IPS-18a (cell line): Measurements from ENCODE around the gene RIC3.

ENCODE experiments used
- H3K27ac ChIP-seq: one replicate; pipeline ENCODE4 v1.5.1; 2013; ENCODE audit warnings: low read length
- H3K27me3 ChIP-seq: one replicate; pipeline ENCODE4 v1.6.1; 2013; ENCODE audit warnings: mild to moderate bottlenecking, low read length; ENCODE audit not compliant: control insufficient read depth, insufficient read depth
- H3K36me3 ChIP-seq: one replicate; pipeline ENCODE4 v1.6.1; 2013; ENCODE audit warnings: low read depth, low read length; ENCODE audit not compliant: control insufficient read depth
- H3K4me1 ChIP-seq: one replicate; pipeline ENCODE4 v1.6.1; 2013; ENCODE audit warnings: low read depth, low read length; ENCODE audit not compliant: control insufficient read depth
- H3K4me3 ChIP-seq: one replicate; pipeline ENCODE4 v1.5.1; 2013; ENCODE audit warnings: low read length
- H3K9ac ChIP-seq: one replicate; pipeline ENCODE4 v1.6.1; 2013; ENCODE audit warnings: mild to moderate bottlenecking, low read length, moderate library complexity
- H3K9me3 ChIP-seq: one replicate; pipeline ENCODE4 v1.6.1; 2013; ENCODE audit warnings: low read depth, low read length; ENCODE audit not compliant: control insufficient read depth

Gene RIC3

DNA sequence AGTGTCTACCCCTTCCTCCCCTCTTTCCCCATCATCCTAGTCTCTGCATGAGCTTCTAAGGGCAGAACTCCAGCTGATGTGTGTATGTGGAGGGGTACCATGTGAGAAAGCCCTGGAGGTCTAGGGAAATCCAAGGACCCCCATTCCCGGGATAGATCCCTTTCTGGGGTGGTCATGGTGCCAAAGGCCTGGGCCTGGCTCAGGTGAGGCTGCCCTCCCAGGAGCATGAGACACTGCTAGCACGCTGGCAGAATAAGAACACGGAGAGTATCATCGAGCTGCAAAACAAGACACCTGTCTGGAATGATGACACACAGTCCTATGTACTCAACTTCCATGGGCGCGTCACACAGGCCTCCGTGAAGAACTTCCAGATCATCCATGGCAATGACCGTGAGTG, 68.2 kb downstream of the RIC3 start:
- no peaks in the 10 kb centered on the region for H3K4me1 ChIP-seq
- H3K9me3 ChIP-seq: no peaks in the 10 kb centered on the region
- H3K36me3 ChIP-seq: peaks cover 44% of the 10 kb centered on the region

DNA sequence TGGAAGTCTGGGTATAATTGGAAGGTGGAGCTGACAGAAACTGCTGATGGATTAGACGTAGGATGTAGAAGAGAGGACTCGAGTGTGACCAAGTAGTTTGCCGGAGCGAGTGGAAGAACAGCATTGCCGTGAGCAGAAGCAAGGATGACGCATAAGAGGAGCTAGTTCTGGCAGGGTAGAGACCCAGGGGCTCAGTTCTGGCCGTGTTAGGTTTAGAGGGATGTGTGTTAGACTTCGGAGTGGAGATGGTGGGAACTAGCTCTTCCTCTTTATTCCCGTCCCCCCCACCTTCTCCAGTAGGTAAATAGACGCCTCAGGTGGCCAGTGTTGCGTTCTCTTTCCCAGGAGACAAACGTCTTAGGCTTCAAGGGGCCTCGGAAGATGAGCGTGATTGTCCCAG, 68.7 kb downstream of the RIC3 start:
- no peak overlapping the region for H3K27ac ChIP-seq
- no peak overlapping the region for H3K4me3 ChIP-seq
- H3K9ac ChIP-seq: no peak overlapping the region
- no peaks in the 10 kb centered on the region for H3K4me1 ChIP-seq
- no peaks in the 10 kb centered on the region for H3K9me3 ChIP-seq
- H3K27me3 ChIP-seq: no peaks in the 10 kb centered on the region
- H3K36me3 ChIP-seq: peaks cover 44% of the 10 kb centered on the region

More for the DNA sequence above, 68.2 kb downstream of the RIC3 start:
- Histone ChIP-seq H3K27ac (no peak overlapping the region), H3K9ac (no peak overlapping the region), H3K27me3 (no peaks in the 10 kb centered on the region), H3K4me3 (no peak overlapping the region)

DNA sequence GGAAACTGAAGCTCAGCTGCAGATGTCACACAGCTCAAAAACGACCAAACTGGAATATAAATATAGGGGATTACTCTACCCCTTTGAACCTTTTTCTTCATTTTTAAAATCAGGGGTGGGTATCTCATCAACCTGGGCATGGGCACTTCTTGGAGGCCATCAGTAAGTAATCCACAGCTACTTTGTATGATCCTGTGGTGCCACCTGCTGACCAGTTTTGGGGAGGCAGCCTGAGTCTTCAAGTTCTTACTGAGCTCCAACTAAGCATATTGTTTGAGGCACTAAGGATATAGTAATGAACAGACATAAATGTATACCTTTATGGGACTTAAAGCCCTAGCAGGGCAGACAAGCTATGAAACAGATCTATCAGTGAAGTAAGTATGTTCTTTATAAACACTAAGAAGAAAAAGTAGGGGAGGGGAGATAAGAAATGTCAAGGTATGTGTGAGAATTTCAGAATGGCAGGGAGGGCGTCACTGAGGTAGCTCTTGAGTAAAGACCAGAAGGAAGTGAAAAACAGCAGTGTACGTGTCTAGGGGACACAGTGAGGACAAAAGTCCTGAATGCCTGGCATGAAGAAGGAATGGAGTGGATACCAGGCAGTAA, 69.4 kb downstream of the RIC3 start:
- H3K36me3 ChIP-seq: peaks cover 44% of the 10 kb centered on the region

DNA sequence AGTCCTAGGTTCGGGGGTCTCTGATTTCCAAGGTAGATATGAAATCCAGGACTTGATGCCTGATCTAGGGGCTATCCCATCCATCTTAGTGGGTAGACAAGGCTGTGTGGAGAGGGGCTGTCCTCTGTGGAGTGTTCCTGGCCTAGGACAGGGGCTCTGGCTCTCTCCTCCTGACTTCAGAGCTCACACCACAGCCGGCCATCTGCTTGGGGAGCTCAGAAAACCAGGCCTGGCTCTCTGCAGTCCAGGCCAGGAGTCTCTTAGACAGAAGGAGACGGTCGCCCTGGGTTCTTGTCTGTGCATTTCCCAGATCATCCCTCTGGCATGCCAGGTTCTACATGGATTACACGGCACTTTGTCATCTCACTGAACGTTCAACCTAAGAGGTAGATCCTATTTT, 69.9 kb downstream of the RIC3 start:
- Histone ChIP-seq H3K27ac (no peak overlapping the region), H3K9ac (no peak overlapping the region), H3K4me3 (no peak overlapping the region), H3K9me3 (no peaks in the 10 kb centered on the region), H3K36me3 (peaks cover 42% of the 10 kb centered on the region), H3K27me3 (no peaks in the 10 kb centered on the region), H3K4me1 (no peaks in the 10 kb centered on the region)

More for the DNA sequence above, 69.4 kb downstream of the RIC3 start:
- Histone ChIP-seq H3K9me3 (no peaks in the 10 kb centered on the region), H3K27ac (no peak overlapping the region), H3K9ac (no peak overlapping the region), H3K4me1 (no peaks in the 10 kb centered on the region), H3K4me3 (no peak overlapping the region), H3K27me3 (no peaks in the 10 kb centered on the region)

DNA sequence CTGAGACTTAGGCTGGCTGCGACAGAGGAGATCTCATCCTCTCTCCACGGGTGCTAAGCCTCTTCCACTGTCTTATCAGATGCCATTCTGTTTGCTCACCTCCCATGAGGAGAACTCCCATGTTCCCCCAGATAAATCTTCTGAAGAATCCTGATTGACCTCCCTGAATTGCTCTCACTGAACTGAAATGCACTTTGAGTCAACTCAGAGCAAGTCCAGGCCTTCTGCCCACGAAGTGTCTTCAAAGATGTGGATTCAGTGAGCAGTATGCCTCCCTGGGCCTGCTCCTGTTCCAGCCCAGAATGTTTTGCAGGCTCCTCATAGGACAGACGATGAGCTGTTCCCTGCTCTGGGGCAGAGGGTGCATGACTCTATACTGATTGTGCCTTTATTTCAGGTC, 70.5 kb downstream of the RIC3 start:
- no peaks in the 10 kb centered on the region for H3K27me3 ChIP-seq
- no peak overlapping the region for H3K4me3 ChIP-seq
- H3K9me3 ChIP-seq: no peaks in the 10 kb centered on the region
- H3K4me1 ChIP-seq: no peaks in the 10 kb centered on the region
- H3K27ac ChIP-seq: no peak overlapping the region
- peaks cover 36% of the 10 kb centered on the region for H3K36me3 ChIP-seq
- H3K9ac ChIP-seq: no peak overlapping the region

DNA sequence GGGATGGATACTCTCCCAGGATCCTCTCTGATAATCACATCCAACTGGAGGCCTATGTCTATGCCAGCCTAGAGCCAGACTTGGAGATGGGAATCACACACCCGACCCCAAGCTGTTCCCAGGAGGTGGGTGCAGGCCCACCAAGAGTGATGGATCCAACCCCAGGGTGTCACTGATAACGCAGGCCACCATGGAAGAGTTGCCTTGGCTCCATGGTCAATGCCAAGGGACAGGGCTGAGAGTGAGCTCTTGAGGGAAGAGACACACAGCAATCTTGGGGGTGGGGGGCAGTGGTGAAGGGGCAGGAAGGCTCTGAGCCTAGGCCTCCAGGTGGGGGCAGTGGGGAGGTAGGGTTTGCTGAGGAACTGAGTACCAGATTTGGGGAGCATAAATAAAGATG, 70.9 kb downstream of the RIC3 start:
- Histone ChIP-seq H3K9me3 (no peaks in the 10 kb centered on the region), H3K36me3 (peaks cover 36% of the 10 kb centered on the region), H3K4me3 (no peak overlapping the region), H3K27me3 (no peaks in the 10 kb centered on the region), H3K27ac (no peak overlapping the region), H3K4me1 (no peaks in the 10 kb centered on the region), H3K9ac (no peak overlapping the region)

DNA sequence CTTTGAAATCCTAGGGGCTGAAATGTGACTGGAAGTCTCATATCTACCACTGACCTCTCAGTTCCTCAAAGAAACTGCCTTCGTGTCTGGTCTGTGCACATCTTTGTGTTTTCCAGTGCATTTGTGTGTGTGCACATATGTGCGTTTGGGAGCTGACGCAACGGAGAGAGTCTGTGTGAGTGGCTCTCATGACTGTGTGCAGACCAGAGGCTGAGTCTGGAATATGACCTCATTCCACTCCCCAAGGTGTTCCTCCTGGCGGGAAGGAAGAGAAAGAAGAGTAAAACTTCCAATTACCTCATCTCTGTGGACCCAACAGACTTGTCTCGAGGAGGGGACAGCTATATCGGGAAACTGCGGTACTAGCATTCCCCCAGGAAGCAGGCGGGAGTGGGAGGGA, 71.4 kb downstream of the RIC3 start:
- Histone ChIP-seq H3K27ac (no peak overlapping the region), H3K9me3 (no peaks in the 10 kb centered on the region), H3K36me3 (peaks cover 36% of the 10 kb centered on the region), H3K9ac (no peak overlapping the region), H3K4me1 (no peaks in the 10 kb centered on the region), H3K4me3 (no peak overlapping the region), H3K27me3 (no peaks in the 10 kb centered on the region)

DNA sequence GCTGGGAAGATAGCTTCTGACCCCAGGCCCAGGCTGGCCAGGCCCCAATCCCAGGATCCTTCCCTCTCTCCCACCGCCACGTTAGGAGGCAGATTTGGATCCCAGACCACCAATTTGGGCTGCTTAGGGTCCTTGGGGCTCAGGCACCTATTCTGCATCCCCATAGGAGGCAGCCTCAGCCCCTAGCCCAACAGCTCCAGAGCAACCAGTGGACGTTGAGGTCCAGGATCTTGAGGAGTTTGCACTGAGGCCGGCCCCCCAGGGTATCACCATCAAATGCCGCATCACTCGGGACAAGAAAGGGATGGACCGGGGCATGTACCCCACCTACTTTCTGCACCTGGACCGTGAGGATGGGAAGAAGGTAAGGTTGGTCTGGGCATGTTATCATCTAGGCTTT, 71.8 kb downstream of the RIC3 start:
- no peak overlapping the region for H3K4me3 ChIP-seq
- H3K27me3 ChIP-seq: no peaks in the 10 kb centered on the region
- peaks cover 36% of the 10 kb centered on the region for H3K36me3 ChIP-seq
- H3K9ac ChIP-seq: no peak overlapping the region
- H3K27ac ChIP-seq: no peak overlapping the region
- H3K4me1 ChIP-seq: no peaks in the 10 kb centered on the region
- no peaks in the 10 kb centered on the region for H3K9me3 ChIP-seq

DNA sequence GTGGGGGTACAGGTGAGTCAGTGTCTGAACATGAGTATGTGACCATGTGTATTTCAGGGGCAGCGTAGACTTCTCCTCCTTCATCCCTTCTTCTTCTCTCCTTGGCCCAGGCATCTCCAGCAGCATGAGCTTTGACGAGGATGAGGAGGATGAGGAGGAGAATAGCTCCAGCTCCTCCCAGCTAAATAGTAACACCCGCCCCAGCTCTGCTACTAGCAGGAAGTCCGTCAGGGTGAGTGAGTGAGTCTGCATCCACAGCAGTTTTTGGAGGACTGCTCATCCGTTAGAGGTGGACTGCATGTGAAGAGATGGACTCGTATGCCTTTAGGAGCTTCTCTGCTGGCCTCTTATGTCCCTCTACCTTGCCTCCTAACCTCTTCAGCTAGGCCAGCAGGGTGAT, 72.2 kb downstream of the RIC3 start:
- Histone ChIP-seq H3K9me3 (no peaks in the 10 kb centered on the region), H3K36me3 (peaks cover 34% of the 10 kb centered on the region), H3K27ac (no peak overlapping the region), H3K9ac (no peak overlapping the region), H3K27me3 (no peaks in the 10 kb centered on the region), H3K4me3 (no peak overlapping the region), H3K4me1 (no peaks in the 10 kb centered on the region)

DNA sequence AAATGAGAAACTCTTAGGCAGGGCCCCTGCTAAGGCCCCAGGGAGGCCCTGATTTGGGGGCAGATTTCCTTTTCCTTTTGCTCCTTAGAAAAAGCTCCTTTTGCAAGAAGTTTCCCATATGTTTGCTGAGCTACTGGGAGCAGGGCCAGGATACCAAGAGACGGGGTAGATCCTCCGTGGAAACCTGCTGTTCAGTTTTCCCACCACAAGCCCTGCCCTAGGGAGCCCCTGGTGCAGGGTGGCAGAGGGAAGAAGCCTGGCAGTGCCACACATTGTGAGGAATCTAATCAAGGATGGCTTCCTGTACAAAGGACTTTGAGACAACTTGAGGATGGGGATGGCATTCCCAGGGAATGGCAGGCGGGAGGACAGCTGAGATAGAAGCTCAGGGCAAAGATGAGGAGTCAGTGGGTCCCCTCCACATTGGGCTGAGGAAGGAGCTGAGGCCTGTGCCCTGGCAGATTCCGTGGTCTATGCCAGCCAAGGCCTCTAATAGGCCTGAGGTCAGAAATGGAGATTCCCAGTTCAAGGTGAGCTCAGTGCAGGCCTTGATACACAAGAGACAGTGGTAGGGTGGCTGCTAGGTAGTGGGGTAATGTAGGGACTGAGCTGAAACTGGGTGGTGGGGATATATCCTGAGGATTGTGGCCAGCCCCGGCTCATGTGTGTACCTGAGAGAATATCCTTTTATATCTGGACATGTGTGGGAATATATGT, 72.9 kb downstream of the RIC3 start:
- H3K9me3 ChIP-seq: no peaks in the 10 kb centered on the region
- H3K4me1 ChIP-seq: no peaks in the 10 kb centered on the region
- H3K36me3 ChIP-seq: peaks cover 28% of the 10 kb centered on the region

DNA sequence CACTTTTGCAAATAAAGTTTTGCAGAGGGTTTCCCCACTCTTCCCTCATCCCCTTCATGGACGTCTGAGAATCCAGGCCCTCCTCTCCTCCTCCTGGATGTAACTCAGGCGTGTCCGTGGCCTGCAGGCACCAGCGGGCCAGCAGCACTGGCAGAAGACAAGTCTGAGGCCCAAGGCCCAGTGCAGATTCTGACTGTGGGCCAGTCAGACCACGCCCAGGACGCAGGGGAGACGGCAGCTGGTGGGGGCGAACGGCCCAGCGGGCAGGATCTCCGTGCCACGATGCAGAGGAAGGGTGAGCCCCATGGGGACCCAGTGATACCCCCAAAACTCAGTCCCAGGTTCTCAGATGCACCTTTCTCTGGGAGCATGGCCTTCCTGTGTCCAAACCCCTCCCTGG, 73.5 kb downstream of the RIC3 start:
- H3K9ac ChIP-seq: no peak overlapping the region
- H3K36me3 ChIP-seq: peaks cover 22% of the 10 kb centered on the region
- no peak overlapping the region for H3K4me3 ChIP-seq
- no peaks in the 10 kb centered on the region for H3K4me1 ChIP-seq
- no peaks in the 10 kb centered on the region for H3K27me3 ChIP-seq
- no peak overlapping the region for H3K27ac ChIP-seq
- no peaks in the 10 kb centered on the region for H3K9me3 ChIP-seq

More for the DNA sequence above, 72.9 kb downstream of the RIC3 start:
- no peaks in the 10 kb centered on the region for H3K27me3 ChIP-seq
- H3K27ac ChIP-seq: no peak overlapping the region
- H3K4me3 ChIP-seq: no peak overlapping the region
- H3K9ac ChIP-seq: no peak overlapping the region

DNA sequence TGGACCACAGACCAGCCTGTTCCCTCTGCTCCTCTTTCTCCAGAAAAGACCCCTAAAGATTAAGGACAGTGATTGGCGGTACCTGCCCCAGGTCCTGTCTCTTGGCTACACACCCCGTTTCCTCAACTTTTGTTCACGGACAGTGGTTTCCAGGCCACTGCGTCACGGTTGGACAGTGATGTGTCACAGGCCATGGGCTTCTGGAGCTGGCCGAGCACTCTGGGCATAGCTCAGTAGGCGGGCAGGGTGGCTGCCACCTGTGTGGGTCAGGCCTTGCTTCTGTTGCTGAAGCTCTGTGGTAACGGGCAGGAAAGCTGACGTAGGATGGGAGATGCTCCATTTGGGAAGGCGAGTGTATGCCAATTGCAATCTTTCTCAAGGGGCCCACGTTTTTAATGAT, 74.2 kb downstream of the RIC3 start:
- Histone ChIP-seq H3K36me3 (peaks cover 17% of the 10 kb centered on the region), H3K27ac (no peak overlapping the region), H3K27me3 (no peaks in the 10 kb centered on the region), H3K4me3 (no peak overlapping the region), H3K4me1 (no peaks in the 10 kb centered on the region), H3K9me3 (no peaks in the 10 kb centered on the region), H3K9ac (no peak overlapping the region)
